ENCODE data around the gene GPALPP1.

GRCh38 chr13:45021250-45021649 is 31.9 kb downstream of the GPALPP1 start:
- no peak for TF ChIP-seq POLR2AphosphoS5 (IDR thresholded peaks at IDR 0.05; ENCODE audit: low read depth, low read length)
- TF ChIP-seq SPI1 (IDR thresholded peaks at IDR 0.05; ENCODE audit: low read depth, low read length) = no peak
- TF ChIP-seq PAX5 (IDR thresholded peaks at IDR 0.05; ENCODE audit: insufficient read depth, low read length, severe bottlenecking) = no peak
- TF ChIP-seq POLR2A (IDR thresholded peaks at IDR 0.05; ENCODE audit: low read depth, low read length) = no peak
